ENCODE results near the gene CCDC198. TPM values are rescaled to one million over a fixed set of nuclear protein-coding genes. Genes with fewer than 3 reads are reported as not detected.

Gene CCDC198
- total RNA-seq, 1 donor, result not detected

DNA sequence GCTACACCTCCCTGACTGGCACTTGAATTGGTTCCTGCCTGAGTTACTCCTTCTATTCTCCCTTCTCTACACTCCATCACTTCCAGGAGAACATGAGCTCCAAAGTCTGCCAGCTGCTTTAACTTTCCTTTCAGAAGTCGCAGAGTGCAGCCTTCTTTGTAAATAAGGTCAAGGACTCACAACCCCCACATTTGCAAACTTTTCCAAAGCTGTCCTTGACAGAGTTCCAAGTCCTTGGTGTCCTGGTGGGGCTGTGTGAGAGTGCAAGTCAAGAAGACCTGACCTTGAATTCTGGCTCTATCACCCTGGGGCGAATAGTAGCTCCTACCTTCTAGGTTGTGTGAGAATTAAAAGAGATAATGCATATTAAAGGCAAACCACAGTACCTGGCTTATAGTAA is 15.6 kb downstream of the CCDC198 start:
- no peak for TF ChIP-seq CTCF (IDR thresholded peaks at IDR 0.05; ENCODE audit: insufficient read depth, low read depth, low read length)
- DNase-seq (ENCODE audit: low read depth), result no peak
- no peak overlapping the region for H3K4me3 ChIP-seq (ENCODE audit: low read depth, low read length)

DNA sequence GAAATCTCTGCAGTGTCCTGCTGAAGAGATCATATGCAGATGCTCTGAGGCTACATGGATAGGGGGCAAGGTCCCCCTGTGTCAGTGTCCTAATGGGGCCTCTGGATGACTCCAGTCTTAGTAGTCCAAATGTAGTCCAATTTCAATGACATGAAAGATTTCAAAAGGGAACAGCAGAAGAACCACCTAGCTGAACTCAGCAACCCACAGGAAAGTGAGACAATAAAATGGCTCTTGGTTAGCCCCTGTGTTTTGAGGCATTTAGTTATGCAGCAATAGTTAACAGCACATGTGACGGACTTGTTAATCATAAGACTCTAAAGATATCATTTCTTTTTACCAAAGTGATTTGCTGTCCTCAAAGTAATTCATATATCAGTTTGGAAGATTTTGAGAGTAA is 22.7 kb downstream of the CCDC198 start:
- no peak overlapping the region for H3K4me3 ChIP-seq (ENCODE audit: low read depth, low read length)
- DNase-seq (ENCODE audit: low read depth), result no peak
- no peak for TF ChIP-seq CTCF (IDR thresholded peaks at IDR 0.05; ENCODE audit: insufficient read depth, low read depth, low read length)

GRCh38 chr14:57464008-57464730 is 29.5 kb downstream of the CCDC198 start:
- no peak for DNase-seq (ENCODE audit: low read depth)
- no peak for TF ChIP-seq CTCF (IDR thresholded peaks at IDR 0.05; ENCODE audit: insufficient read depth, low read depth, low read length)

DNA sequence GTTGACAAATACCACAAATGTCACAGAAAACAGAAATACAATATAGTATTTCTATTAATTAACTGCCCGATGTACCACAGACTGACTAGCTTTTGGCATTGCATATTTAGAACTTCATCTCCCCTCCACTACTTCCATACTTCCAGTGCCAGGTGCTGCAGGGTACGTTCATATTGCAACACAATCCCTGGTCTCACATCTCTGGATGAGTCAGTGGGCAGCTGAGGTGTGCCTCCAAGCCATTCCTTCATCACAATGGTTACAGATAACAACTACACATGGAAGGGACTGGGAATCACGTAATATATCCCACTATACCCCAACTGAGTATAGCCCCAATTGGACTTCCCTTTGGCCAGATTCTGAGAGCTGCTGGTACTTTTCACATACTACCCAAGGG is 31.1 kb downstream of the CCDC198 start:
- no peak for TF ChIP-seq CTCF (IDR thresholded peaks at IDR 0.05; ENCODE audit: insufficient read depth, low read depth, low read length)
- no peak for DNase-seq (ENCODE audit: low read depth)
- no peak overlapping the region for H3K4me3 ChIP-seq (ENCODE audit: low read depth, low read length)

More at GRCh38 chr14:57464008-57464730, 29.5 kb downstream of the CCDC198 start:
- H3K4me3 ChIP-seq (ENCODE audit: low read depth, low read length), result no peak overlapping the region

GRCh38 chr14:57461777-57462320 is 31.8 kb downstream of the CCDC198 start:
- no peak overlapping the region for H3K4me3 ChIP-seq (ENCODE audit: low read depth, low read length)
- no peak for TF ChIP-seq CTCF (IDR thresholded peaks at IDR 0.05; ENCODE audit: insufficient read depth, low read depth, low read length)
- no peak for DNase-seq (ENCODE audit: low read depth)

GRCh38 chr14:57435923-57436322 is 57.7 kb downstream of the CCDC198 start:
- H3K4me3 ChIP-seq (ENCODE audit: low read depth, low read length), result no peak overlapping the region
- no peak for DNase-seq (ENCODE audit: low read depth)
- TF ChIP-seq CTCF (IDR thresholded peaks at IDR 0.05; ENCODE audit: insufficient read depth, low read depth, low read length), result no peak
